GM19043 (cell line): ENCODE data around the gene DMRTC2.
A peak's percentile ranks its signal among the peaks of the same experiment; 100 is the strongest.

Source experiments
- ATAC-seq: cut with Tn5 transposase; IDR thresholded peaks from one replicate; pipeline ENCODE4 v1.9.1; 2021; ENCODE audit warnings: low read depth; ENCODE audit not compliant: unreplicated experiment

Gene DMRTC2

DNA sequence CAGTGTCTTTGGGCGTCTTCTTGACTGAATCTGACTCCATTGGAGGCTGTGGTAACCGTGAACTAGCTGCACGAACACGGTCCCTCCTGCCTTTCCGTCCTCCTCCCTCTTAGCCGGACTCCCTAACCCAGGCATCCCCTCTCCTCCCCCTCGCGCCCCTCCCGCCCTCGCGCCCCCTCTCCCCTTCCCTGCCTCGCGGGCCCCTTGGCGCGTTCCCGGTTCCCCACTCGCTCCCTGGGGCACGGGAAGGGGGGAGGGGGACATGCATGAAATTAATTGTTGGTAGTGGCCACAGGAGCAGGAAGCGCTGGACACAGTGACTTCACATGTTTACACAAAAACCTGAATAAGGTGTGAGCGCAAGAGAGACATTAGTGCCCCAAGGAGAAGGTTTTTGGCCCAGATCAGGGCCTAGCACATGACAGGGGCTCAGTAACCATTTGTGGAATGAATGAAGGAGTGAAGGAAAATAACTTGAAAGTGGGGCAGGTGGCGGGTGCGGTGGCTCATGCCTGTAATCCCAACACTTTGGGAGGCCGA, 279 bp downstream of the DMRTC2 start:
- no peak for ATAC-seq

- no peak for ATAC-seq
Observed at GRCh38 chr19:41847351-41848105, 2.7 kb downstream of the DMRTC2 start.

DNA sequence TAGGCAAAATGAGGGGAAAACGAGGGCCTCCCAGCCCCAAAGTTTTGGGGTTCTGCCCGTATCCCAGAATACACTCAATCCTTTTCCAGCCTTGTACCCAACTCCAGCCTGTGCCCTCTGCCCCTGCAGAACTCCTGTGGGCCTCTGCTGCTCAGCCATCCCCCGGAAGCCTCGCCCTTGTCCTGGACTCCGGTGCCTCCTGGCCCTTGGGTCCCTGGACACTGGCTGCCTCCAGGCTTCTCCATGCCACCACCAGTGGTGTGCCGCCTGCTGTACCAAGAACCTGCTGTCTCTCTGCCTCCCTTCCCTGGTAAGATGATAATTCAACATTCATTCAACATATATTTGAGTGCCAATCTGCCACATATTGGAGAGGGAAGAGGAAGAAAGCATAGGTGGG, 3.8 kb downstream of the DMRTC2 start:
- no peak for ATAC-seq

DNA sequence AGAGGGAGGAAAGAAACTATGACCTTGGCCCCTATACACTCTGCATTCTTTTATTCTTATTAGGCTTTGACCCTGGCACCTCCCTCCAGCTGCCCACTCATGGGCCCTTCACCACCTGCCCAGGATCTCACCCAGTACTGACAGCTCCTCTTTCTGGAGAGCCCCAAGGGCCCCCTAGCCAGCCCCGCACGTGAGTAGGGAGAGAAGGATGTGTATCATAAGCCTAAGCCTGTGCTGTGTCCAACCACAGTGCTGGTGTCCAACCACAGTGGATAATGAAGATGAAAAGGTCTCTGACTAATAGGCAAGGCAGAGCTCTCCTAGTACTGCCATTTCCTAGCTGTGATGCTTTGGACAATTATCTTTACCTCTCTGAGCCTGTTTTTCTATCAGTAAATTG, 4.2 kb downstream of the DMRTC2 start:
- no peak for ATAC-seq

DNA sequence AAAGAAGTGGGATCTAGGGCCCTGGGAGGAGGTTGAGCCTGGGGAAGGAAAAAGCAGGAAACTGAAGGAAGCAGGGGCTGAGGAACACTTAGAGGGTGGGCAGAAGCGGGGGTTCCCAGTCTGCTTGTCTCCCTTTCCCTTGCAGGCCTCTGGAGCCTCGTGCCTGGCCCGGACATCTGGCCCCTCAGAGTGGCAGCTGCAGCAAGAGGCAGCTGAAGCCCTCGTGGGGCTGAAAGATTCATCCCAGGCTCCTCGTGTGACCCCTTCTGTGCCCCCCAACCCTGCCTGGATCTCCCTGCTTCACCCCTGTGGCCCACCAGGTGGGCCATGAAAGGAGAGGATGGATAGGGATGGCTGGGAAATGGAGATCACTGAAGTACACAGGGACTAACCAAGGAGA, 5.5 kb downstream of the DMRTC2 start:
- no peak for ATAC-seq

GRCh38 chr19:41851456-41851855, 6.6 kb downstream of the DMRTC2 start:
- no peak for ATAC-seq

DNA sequence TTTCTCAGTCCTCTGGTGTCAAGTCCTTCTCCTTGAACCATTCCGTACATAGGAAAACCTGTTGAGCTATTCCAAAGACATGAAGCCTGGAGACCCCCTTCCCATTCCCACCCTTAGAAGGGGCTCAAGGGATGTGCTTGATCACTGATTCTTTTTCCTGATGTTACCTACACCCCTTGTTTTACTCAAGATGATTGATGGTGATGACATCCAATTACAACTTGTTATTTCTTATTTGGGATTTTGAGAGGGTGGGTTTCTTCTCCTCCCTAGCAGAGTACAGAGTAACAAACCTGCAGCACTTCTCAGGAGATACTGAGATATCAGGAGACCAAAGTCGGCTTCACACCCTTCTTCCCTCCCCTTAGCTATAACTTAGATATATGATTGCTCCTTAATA, 8.5 kb downstream of the DMRTC2 start:
- ATAC-seq, result no peak

- no peak for ATAC-seq
Observed at GRCh38 chr19:41853768-41854167, 8.9 kb downstream of the DMRTC2 start.

DNA sequence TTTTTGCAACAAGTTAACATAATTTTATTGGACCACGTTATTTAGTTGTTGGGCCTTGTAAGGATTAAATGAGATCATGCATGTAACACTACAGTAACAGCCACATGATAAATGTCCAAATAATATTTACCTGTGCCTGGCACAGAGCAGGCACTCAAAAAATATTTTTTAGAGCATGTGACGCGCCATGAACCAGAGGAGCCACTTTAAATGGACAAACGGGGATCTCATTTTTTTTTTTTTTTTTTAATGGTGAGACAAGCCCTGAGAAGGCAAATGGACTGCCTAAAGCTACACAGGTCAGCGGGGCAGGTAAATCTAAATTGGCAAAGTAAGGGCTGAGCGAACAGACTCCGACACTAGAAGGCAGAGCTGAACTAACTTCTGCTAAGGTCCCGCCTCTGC, 14.4 kb downstream of the DMRTC2 start:
- no peak for ATAC-seq

DNA sequence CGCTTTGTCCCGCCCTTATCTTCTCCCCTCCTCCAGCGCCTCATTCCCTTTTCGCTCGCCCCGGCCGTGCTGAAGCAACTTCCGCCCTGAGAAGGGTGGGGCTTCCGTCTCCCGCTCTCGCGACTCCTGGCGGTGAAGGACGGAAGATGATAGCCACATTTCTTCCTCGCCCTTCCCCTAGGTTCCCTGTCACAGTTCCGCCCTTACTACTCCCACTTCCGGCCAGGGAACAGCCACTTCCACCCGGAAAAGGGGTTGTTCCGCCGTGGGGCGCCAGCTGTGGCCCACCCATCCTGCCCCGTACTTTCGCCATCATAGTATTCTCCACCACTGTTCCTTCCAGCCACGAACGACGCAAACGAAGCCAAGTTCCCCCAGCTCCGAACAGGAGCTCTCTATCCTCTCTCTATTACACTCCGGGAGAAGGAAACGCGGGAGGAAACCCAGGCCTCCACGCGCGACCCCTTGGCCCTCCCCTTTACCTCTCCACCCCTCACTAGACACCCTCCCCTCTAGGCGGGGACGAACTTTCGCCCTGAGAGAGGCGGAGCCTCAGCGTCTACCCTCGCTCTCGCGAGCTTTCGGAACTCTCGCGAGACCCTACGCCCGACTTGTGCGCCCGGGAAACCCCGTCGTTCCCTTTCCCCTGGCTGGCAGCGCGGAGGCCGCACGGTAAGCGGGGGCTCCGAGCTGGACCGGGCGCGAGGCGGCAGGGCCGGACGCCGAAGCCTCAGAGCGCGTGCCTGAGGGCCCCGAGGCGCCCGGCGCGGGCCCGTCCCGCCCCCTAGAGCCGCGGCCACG, 15.0 kb downstream of the DMRTC2 start, which contains the start of gene RPS19:
Gene RPS19, plus strand, starts transcription at position 638 of the 801 bp plus-strand sequence. CDS start 520 bp downstream, outside the sequence.
- ATAC-seq, result peak; percentile 73

DNA sequence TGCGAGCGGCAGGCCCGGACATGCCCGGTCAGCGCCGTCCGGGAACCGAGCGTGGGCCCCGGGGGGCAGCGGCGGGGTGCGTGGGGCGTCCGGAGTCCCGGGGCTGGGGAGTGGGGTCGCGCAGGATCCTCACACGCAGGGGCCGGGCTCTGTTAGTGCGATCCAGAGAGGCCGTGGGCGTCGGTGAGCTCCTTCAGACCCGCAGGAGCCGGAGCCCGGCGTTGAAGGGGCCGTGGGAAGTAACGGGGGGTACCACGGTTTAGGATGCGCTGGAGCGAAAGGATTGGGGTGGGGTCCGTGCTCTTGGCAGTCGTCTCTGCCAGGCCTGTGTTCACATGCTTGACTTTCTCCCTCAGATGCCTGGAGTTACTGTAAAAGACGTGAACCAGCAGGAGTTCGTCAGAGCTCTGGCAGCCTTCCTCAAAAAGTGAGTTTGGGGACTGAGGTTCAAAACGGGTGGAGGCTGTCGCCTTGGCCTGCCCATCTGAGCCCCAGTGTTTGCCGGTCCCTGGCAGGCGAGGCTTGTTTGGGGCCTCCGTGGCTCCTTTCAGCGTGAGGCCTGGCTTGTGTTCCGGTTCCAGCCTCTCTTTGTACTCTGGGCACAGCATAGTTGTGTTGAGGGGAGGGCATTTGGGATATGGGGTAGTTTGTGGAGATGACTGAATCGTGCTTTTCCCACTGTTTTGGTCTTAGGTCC, 15.7 kb downstream of the DMRTC2 start:
- no peak for ATAC-seq

GRCh38 chr19:41861116-41861768, 16.4 kb downstream of the DMRTC2 start:
- ATAC-seq, result no peak

DNA sequence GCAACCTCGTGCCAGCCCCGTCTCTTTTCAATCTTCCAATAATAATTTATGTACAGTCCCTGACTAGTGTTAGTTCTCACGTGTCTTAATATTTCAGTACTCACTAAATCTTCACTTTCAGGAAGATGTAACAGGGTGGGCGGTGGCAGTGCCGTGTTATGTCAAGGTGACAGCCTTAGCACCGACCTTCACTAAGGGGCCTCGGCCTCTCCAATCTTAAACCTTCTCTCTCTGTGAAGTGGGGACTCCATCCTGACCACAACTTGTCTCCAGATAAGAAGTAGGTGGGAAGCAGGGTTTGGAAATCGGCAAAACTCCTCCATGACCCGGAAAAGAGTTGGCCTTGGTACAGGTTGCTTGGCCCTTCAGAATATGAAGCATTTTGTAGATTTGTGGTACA, 17.0 kb downstream of the DMRTC2 start:
- no peak for ATAC-seq

DNA sequence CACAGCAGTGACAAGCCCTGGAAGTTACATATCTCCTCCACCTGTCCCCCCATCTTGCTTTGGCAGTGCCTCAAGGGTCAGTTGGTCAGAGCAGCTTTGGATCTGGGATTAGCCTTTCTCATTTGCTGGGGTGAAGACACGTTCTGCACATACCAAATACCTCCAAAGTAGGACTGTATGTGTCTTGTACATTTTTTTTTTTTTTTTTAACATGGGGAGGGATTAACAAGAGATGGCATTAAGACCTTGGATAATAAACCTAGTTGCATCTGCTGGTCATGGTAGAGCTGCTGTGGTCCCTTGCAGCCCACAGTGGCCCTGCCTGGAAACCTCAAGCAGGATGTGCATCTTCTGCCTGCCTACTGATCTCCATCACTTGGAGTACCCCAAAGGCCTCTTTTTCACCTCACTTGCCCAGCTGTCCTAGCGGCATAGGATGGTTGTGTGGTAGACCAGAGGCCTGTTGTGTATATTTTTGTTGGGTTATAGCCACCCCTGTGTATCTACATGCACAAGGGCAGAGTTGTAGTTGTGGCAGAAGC, 17.7 kb downstream of the DMRTC2 start:
- no peak for ATAC-seq

DNA sequence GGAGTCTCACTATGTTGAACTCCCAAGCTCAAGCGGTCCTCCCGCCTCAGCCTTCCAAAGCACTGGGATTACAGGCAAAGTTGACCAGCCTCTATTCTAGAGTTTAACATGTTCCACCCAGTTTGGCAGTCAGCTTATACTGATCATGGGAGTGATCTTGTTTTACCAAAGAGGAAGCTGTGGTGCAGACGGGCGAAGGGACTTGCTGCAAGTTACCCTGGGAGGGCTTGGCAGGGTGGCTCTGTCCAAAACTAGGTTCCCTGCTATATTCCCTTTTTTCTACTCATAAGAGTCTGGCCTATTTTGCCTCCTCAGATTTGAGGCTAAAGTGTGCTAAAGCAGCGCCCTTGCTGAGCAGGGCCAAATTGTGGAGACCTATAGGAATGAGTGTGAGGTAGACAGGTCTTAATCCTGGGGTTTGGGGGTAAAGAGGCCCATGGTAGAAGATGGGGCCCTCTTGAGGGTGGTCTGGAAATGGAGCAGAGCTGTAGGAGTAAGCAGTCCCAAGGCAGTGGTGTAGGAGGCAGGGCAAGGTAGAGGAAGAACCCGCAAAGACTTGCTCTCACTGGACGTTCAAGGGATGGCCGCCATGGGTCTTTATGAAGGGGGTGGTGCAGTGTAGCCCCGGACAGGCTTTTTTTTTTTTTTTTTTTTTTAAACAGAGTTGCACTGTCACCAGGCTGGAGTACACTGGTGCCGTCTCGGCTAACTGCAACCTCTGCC, 18.5 kb downstream of the DMRTC2 start:
- ATAC-seq, result no peak

DNA sequence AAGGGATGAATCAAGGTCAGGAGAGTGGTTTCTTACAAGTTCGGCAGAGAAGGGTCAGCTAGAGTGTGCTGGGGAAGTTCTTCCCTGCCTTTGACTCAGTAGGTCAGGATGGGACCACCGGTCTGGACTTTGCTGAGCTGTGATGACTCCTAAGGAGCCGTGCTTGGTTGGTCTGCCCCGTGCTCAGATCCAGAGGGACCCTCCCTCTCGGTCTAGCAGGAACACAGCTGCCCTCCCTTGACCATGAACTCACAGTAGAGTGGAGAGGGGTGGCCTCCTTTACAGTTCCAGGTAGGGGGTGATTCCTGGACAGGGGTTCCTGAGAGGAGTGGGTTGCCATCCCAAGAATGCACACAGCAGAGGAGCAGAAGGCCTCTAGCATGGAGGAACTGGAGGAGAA, 19.5 kb downstream of the DMRTC2 start:
- ATAC-seq, result no peak

DNA sequence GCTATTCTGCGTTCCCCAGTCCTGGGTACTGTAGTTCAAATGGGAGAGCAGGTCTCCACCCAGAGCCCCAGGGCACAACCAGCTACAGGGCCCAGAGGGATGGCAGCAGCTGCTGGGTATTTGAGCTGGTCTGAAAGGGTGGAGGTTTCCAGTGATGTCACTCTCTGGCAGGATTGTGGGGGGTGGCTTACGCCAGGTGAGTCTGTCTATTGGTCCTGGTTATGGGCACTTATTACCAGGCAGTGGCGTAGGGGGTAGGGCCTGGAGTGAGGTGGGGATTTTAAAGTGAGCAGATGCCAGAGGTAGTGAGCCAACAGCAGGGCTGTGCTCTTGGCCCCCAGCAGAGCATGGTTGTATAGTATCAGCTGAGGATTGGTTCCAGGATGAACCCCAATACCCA, 21.4 kb downstream of the DMRTC2 start:
- no peak for ATAC-seq

DNA sequence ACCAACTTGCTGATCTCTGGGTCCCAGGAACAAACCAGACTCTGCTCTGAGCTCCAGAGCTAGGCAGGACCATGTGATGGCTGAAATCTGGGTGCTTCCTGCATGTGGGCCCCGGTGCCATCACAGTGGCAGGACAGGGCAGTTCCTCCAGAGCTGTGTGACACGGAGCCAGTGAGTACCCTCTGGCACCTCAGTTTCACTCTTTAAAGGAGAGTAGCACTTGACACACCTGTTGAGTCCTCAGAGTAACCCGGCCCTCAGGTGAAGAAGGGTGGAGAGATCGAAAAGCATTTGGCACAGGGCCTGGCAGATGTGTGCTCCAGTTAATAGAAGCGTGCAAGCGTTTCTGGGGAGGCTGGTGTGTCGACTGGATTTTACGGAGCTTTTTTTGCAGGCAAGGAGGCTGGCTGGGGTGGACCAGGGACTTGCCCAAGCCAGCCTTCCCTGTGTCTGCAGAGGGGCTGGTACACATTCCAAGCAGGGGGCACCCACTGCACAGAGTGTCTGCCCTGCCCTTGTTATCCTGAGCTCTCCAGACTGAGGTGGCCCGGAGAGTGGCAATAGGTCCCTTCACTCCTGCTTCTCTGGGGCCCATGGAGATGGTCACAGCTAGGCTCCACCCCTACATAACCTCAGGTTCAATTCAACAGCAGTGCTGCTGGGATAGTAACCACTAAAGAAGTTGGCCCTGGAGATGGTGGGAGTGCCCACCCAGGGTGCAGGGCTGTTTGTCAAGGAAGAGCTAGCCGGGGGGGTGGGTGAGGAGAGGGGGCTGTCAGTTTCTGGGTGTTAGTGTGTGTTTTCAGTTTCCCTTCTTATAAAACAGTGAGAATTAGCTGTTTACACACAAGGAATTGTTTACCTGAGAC, 23.5 kb downstream of the DMRTC2 start:
- no peak for ATAC-seq

DNA sequence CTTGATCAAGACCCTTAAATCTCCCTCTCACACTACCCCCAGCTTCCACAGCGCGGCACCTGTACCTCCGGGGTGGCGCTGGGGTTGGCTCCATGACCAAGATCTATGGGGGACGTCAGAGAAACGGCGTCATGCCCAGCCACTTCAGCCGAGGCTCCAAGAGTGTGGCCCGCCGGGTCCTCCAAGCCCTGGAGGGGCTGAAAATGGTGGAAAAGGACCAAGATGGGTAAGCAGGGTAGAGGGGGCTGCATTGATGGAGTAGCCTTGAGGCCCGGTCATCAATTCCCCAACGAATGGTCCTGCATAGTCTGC, 24.1 kb downstream of the DMRTC2 start:
- no peak for ATAC-seq
